ENCODE results near the gene PTPN14.

DNA sequence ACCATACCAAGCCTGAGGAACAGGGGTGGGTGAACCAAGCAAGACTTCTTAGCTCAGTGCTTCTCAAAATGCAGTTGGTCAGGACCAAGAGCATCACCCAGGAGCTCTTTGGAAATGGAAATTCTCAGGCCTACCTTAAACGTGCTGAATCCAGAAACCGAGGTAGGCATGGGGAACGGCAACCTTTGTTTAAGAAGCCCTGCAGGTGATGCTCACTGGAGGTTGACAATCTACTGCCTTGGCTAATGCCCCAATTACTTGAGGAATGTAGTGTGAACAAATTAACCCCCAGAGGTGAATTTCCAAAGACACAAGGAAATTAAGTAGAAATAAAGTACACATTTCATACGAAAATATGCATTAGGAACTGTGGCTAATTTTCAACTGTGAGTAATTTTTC, 5.3 kb downstream of the PTPN14 start:
- TF ChIP-seq JUND (IDR thresholded peaks at IDR 0.05) = no peak
- no peak for TF ChIP-seq ZNF274 (IDR thresholded peaks at IDR 0.05; ENCODE audit: low read depth, low read length)
- TF ChIP-seq, protein P1, sequence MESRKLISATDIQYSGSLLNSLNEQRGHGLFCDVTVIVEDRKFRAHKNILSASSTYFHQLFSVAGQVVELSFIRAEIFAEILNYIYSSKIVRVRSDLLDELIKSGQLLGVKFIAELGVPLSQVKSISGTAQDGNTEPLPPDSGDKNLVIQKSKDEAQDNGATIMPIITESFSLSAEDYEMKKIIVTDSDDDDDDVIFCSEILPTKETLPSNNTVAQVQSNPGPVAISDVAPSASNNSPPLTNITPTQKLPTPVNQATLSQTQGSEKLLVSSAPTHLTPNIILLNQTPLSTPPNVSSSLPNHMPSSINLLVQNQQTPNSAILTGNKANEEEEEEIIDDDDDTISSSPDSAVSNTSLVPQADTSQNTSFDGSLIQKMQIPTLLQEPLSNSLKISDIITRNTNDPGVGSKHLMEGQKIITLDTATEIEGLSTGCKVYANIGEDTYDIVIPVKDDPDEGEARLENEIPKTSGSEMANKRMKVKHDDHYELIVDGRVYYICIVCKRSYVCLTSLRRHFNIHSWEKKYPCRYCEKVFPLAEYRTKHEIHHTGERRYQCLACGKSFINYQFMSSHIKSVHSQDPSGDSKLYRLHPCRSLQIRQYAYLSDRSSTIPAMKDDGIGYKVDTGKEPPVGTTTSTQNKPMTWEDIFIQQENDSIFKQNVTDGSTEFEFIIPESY (IDR thresholded peaks at IDR 0.05; ENCODE audit: extremely low read depth, insufficient replicate concordance, low read length) = no peak
- TF ChIP-seq RAD21 (IDR thresholded peaks at IDR 0.05; ENCODE audit: low read depth) = no peak
- TF ChIP-seq, protein P2, sequence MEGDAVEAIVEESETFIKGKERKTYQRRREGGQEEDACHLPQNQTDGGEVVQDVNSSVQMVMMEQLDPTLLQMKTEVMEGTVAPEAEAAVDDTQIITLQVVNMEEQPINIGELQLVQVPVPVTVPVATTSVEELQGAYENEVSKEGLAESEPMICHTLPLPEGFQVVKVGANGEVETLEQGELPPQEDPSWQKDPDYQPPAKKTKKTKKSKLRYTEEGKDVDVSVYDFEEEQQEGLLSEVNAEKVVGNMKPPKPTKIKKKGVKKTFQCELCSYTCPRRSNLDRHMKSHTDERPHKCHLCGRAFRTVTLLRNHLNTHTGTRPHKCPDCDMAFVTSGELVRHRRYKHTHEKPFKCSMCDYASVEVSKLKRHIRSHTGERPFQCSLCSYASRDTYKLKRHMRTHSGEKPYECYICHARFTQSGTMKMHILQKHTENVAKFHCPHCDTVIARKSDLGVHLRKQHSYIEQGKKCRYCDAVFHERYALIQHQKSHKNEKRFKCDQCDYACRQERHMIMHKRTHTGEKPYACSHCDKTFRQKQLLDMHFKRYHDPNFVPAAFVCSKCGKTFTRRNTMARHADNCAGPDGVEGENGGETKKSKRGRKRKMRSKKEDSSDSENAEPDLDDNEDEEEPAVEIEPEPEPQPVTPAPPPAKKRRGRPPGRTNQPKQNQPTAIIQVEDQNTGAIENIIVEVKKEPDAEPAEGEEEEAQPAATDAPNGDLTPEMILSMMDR (IDR thresholded peaks at IDR 0.05 in 2 of 3, conservative IDR thresholded peaks at IDR 0.05 in 1 of 3; ENCODE audit: borderline replicate concordance in 1 of 3, insufficient read depth in 1 of 3, low read depth in 2 of 3, low read length in 2 of 3) = no peak
- no peak for TF ChIP-seq EZH2 (IDR thresholded peaks at IDR 0.05)
